GM21390 (cell line): ENCODE results near the gene FAM131C.
"Not testable (repeated sequence)": the region's sequence is repeated elsewhere in the genome, so short reads cannot be mapped to it uniquely, and the experiment has no call there.

ENCODE experiments used
- ATAC-seq: cut with Tn5 transposase; IDR thresholded peaks from one replicate; pipeline ENCODE4 v1.9.1; 2021; ENCODE audit not compliant: unreplicated experiment

FAM131C gene

DNA sequence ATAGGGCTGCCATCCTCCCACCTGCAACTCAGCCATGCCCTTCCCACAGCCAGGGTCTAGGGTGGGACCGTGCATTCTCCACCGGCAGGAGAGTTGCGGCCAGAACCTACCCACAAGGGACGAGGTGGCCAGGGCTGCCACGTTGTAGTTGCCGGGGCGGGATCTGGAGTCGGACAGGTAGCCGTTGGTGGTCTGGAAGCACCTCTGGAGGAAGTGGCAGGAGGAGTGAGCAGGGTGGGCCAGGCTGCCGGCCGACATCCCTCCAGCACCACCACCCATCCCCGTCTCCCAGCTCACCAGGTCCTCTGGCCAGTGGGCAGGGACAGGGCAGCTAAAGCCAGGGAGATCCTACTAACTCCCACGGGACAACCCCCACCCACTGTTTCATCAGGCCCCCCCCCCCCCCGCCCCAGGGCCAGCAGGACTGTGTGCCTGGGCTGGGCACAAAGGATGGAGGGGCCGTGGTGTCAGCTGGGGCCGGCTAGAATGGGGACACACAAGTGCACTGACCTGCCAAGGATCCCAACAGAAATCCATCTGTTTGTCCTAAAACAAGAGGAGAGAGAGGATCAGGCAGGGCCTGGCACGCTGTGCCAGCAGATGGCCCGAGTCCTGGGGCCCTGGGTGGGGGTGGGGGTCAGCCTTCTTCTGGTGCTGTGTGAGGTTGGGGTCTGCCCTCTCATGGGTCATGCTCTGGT is 11.3 kb downstream of the FAM131C start:
- ATAC-seq = not testable (repeated sequence)

DNA sequence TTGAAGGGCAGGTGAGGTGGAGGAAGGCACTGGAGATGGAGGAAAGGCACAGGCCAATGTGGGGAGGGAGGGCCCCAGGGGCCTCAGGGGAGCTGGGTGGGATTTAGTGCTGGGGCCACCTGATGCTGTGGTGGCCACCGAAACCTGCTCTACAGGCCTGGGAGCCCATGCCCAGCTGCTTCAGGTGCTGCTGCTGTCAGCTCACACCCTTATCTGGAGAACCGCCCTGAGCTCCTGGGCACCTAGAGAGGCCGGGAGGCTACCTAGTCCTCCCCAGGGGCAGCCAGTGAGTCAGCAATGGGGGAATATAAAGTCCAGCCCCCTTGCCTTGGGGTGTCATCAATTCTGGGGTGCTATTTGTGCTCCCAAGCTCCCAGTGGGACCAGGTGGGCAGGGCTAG is 12.2 kb downstream of the FAM131C start:
- ATAC-seq = no peak

DNA sequence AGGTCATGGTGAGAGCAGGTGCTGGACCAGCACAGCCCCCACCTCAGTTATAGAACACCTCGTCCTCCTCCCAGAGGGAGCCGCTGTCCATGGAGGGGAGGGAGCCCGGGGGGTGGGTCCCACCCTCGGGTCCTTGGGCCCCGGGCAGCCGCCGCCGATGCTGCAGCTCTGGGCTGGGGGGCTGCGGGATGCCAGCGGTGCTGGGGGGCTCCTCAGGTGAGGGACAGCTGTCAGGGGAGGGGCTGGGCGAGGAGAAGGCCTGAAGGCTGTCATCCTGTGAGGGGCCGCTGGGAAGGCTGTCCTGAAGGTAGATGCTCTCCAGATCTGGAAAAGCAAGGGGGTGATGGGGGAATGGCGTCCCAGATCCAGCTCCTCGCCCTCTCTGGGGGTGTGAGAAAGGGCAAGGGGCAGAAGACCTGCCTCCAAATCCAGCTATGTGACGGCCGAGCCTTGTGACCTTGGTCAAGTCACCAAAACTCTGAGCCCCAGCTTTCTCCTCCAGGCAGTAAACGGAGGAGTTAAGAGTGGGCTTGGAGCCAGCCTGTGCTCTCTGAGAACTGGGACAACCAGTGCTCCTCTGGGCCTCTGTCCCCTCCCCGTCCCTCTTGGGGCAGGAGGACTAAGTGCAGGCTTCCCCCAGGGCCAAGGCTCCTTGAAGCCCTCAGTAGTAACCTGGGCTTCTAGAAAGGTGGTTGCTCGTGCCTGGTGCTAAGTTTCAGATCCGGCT is 14.9 kb downstream of the FAM131C start:
- not testable (repeated sequence) for ATAC-seq

DNA sequence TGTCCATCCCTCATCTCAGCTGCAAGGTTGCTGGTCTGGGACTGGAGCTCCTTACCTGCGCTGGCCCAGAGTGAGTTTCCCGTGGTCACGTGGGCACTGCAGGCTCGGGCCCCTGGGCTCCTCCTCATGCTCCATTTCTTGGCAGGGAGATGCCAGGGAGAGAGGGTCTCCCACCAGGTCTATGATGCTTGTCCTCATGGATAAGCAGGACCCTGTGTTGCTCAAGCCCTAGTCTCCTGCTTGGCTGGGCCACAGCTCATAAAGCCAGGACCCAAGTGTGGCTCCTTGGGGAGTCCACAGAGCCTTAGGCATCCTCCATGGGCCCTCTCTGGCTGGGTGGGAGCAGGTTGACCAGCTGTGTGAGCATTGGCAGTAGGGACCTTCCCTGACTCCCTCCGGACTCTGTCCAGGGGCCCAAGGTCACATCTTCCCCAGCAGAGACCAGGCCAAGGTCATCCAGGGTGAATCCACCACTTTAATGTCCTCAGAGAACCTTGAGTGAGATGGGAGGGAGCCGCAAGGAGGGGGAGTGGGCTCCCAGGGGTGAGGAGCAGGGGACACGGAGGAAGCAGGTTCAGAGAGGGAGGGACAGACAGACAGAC is 16.0 kb downstream of the FAM131C start:
- ATAC-seq = not testable (repeated sequence)

GRCh38 chr1:16056521-16056912 is 16.9 kb downstream of the FAM131C start:
- ATAC-seq = not testable (repeated sequence)

GRCh38 chr1:16055613-16056520 is 17.6 kb downstream of the FAM131C start:
- no peak for ATAC-seq

DNA sequence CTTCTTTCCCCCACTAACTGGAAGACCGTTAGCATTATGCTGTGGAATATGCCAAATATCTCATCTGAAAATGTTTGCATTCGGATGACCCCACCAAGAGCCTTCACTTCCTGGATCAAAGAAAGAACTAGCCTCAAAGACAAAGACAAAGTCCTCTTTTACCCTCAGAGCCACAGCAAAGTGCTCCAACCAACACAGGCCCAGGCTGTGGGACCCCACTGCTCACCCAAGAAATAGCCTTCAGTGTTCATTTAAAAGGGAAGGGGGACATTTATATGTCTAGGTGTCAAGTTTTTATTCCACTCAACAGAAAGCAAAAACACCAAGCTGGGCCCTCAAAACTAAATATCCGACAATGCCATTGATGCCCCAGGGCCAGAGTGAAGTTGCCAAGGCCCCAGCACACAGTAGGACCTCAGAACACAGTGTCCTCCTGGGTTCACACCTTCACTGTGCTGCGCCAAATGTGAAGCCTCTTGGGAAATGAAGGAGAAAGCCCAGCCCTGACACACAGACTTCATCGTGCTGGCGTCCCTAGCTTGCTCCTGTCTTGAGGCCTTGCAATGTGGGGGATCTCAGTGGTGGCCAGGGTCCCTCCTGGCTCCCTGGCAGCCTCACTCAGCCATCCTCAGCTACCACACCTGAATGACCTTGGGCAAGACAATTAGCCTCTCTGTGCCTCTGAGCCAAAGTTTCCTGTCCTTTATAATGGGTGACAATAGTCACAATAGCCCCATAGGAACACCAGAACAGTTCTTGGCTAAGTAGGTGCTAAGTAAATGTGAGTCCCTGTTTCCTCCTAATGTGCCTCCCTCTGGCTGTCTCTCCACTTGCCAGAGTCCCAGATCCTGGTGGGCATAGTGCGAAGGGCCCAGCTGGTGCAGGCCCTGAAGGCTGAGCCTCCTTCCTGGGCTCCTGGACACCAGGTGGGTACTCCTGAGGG is 18.6 kb downstream of the FAM131C start:
- ATAC-seq = no peak

DNA sequence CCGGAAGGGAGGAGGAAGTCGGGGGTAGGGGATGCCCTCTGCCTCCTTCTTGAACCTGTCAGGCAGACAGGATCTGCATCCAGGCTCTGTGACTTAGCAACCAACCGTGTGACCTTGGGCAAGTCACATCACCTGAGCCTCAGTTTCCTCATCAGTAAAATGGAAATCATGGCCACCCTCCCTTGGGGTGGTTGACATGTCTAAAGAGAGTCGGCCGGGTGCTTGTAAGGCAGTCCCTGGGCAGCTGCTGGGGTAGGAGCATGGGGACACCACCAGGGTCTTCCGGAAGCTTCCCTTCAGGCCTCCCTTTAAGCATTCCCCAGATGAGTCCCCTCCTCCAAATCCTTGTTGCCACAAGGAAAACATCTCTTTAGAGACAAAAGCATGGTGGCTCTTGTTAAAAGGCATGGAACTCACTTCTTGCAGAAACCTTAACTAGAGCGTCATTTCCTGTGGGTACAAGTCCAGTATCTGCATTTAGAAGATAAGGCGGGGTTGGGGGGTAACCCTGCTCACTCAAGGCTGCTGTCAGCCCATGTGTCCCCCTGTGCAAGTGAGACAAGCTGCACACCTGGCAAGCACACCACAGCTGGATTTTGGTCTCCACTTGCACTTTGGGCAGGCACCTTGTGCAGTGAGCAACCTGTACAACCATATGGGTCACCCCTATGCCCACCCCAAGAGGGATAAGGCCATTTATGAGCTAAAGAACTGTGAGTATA is 19.5 kb downstream of the FAM131C start:
- ATAC-seq = no peak

GRCh38 chr1:16051949-16052348 is 21.5 kb downstream of the FAM131C start:
- not testable (repeated sequence) for ATAC-seq

DNA sequence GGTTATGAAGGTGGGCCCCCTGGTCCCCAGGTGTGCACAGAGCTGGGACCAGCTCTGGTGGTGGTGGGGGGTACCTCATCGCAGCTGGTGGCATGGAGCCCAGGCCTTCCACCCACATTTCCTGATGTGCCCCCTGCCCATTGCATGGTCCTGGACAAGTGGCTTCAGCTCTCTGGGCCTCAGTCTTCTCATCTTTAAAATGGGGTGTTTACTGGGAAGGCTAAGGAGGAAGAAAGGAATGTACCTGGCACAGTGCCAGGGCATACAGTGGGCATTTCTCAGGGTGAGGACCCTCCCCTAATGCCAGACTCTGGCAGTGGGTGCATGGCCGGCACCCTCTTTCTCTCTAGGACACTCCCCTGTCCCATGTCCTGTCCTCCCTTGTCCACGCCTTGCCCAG is 22.4 kb downstream of the FAM131C start:
- ATAC-seq = no peak

DNA sequence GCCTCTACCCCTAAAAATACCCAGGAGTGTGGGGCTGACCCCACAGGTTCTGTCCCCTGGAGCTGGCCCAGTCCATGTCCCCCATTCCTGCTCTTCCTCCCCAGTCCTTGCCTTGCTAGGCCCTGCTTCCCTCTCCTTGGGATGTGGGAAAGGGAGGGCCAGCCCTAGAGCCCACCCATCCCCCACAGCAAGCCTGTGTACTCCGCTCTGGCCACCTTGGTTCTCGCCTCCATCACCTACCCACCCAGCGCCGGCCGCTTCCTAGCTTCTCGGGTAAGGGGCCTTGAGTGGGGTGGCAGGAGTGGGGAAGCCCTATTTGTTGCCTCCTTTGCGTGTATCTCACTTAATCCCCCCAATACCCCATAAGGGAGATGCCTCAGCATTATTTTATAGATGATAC is 23.1 kb downstream of the FAM131C start:
- ATAC-seq = no peak

DNA sequence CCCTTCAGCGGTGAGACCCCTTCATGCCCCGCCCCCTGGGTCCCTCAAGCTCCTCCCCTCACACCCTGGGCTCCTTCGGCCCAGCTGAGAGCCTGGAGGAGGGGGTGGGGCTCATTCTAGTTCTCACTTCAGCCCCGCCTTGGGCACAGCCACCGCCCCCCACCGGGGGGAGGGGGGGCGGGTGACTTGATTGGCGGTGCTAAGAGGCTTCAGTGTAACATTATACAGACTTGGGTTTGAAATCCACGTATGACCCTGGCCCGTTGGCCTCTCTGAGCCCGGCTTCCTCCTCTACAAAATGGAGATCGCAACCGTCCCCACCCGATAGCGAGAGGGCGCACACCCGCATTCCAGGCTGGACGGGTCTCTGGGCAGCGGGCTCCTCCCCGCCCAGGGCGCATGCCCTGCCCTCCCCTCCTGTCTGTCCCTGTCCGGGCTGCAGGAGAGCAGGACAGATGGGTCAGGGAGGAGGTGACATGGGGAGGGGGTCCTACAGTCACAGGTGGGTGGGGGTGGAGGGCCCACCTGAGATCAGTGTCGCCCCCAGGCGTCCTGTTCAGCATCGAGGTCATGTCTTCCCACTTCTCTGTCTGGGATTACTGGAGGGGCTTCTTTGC is 24.8 kb downstream of the FAM131C start:
- ATAC-seq = no peak

DNA sequence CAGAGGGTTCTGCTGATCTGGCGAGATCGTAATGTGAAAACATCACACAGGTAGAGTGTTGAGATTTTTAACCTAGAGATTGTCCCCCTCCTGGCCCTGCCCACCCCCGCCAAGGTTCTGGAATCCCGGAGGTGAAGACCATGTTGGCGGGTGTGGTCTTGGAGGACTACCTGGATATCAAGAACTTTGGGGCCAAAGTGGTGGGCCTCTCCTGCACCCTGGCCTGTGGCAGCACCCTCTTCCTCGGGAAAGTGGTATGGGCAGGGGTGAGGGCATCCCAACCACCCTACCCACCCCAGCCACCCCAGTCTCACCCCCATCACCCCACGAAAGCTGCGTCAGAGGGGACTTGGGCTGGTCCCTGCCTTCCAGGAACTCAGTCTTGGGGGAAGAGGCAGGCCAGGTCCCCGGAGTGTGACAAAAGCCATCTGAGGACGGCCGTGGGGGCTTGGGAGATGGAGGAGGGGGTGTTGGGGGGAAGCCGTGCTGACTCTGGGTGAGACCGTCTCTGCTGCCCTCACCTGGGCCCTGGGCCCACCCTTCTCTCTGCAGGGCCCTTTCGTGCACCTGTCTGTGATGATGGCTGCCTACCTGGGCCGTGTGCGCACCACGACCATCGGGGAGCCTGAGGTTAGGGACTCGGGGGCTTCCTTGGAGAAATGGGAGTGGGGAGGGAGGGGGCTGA is 25.5 kb downstream of the FAM131C start:
- no peak for ATAC-seq

- no peak for ATAC-seq
Observed at GRCh38 chr1:16046842-16047241, 26.6 kb downstream of the FAM131C start.

DNA sequence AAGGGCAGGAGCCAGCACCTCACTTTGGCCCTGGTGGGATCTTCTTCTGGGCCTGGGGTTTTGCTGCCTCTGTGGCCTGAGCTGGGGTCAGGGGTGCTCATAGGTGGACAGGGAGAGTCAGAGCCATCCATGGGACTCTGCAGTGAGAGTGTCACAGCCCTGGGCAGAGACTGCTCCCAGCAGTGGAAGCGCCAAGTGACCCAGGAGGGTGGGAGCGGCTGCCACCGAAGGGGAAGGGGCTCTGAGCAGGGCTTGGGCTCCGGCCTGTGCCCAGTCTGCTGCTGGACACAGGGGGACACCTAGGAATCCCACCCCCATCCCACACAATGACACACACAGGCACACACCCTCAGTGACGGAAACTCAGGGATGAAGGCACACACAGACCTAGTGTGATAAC is 29.5 kb downstream of the FAM131C start:
- ATAC-seq = no peak

GRCh38 chr1:16043521-16043920 is 29.9 kb downstream of the FAM131C start, which contains the start of gene CLCNKB:
TSS of gene CLCNKB (plus strand) at chr1:16043782. CDS start at chr1:16044493, 711 bp downstream.
- no peak for ATAC-seq

GRCh38 chr1:16042654-16043053 is 30.8 kb downstream of the FAM131C start:
- not testable (repeated sequence) for ATAC-seq

- ATAC-seq = no peak
Observed at GRCh38 chr1:16042096-16042495, 31.4 kb downstream of the FAM131C start.
